ENCODE results near the gene SNCG. TPM values are rescaled to one million over a fixed set of nuclear protein-coding genes. Genes with fewer than 3 reads are reported as not detected.
A peak's percentile ranks its signal among the peaks of the same experiment; 100 is the strongest.

The SNCG gene
- total and polyA plus RNA-seq, 2 donors from 2014 or later, result 41.3 to 92.8 TPM

GRCh38 chr10:86970162-86970981, 12.0 kb downstream of the SNCG start:
- peak overlapping the region; percentile 32 to 94 (median 77) for H3K9ac ChIP-seq (ENCODE audit: low read length in 3 of 3)
- peak overlapping the region; percentile 89 to 97 for H3K27ac ChIP-seq (ENCODE audit: low read depth in 2 of 2, low read length in 2 of 2)
- DNase-seq (peak in 4 of 5 donors; percentile 25 to 96 (median 54)), FAIRE-seq (no peak)
- intact Hi-C loops (cut with DNase I), result no loop called here
- no peaks in the 10 kb centered on the region for H3K36me3 ChIP-seq (ENCODE audit: control insufficient read depth in 2 of 3, insufficient read depth in 3 of 3, low read length in 3 of 3)
- H3K27me3 ChIP-seq (ENCODE audit: control insufficient read depth, insufficient read depth, low read length), result no peaks in the 10 kb centered on the region
- H3K4me3 ChIP-seq (ENCODE audit: low read length in 3 of 3), result peak overlapping the region; percentile 39 to 62 (median 62)
- H3K4me1 ChIP-seq (ENCODE audit: control insufficient read depth in 2 of 3, insufficient read depth in 2 of 3, low read depth in 1 of 3, low read length in 3 of 3), result peaks cover 0 to 37% (median 37%) of the 10 kb centered on the region in 3 donors
- H3K9me3 ChIP-seq (ENCODE audit: control insufficient read depth in 2 of 3, insufficient read depth in 1 of 3, low read length in 3 of 3), result no peaks in the 10 kb centered on the region
- TF ChIP-seq CTCF (IDR thresholded peaks at IDR 0.05; ENCODE audit: borderline replicate concordance, extremely low read depth, insufficient read depth), result no peak

- intact Hi-C loops (cut with DNase I), result no loop called here
- no peak for TF ChIP-seq CTCF (IDR thresholded peaks at IDR 0.05; ENCODE audit: borderline replicate concordance, extremely low read depth, insufficient read depth)
Measured at GRCh38 chr10:86970982-86971231, 12.5 kb downstream of the SNCG start.

GRCh38 chr10:86971232-86971991, 13.0 kb downstream of the SNCG start:
- Histone ChIP-seq H3K27me3 (ENCODE audit: control insufficient read depth, insufficient read depth, low read length) (no peaks in the 10 kb centered on the region), H3K9ac (ENCODE audit: low read length in 3 of 3) (peak overlapping the region in 1 of 3 donors; percentile 94), H3K36me3 (ENCODE audit: control insufficient read depth in 2 of 3, insufficient read depth in 3 of 3, low read length in 3 of 3) (no peaks in the 10 kb centered on the region), H3K4me3 (ENCODE audit: low read length in 3 of 3) (peak overlapping the region; percentile 39 to 62 (median 62)), H3K4me1 (ENCODE audit: control insufficient read depth in 2 of 3, insufficient read depth in 2 of 3, low read depth in 1 of 3, low read length in 3 of 3) (peaks cover 0 to 36% (median 34%) of the 10 kb centered on the region in 3 donors), H3K27ac (ENCODE audit: low read depth in 2 of 2, low read length in 2 of 2) (peak overlapping the region; percentile 89 to 97), H3K9me3 (ENCODE audit: control insufficient read depth in 2 of 3, insufficient read depth in 1 of 3, low read length in 3 of 3) (no peaks in the 10 kb centered on the region)
- FAIRE-seq (no peak), DNase-seq (peak; percentile 81 to 98 (median 91))
- intact Hi-C loops (cut with DNase I), result no loop called here
- no peak for TF ChIP-seq CTCF (IDR thresholded peaks at IDR 0.05; ENCODE audit: borderline replicate concordance, extremely low read depth, insufficient read depth)

More at GRCh38 chr10:86970982-86971231, 12.5 kb downstream of the SNCG start:
- Histone ChIP-seq H3K9ac (ENCODE audit: low read length in 3 of 3) (peak overlapping the region; percentile 32 to 94 (median 77)), H3K9me3 (ENCODE audit: control insufficient read depth in 2 of 3, insufficient read depth in 1 of 3, low read length in 3 of 3) (no peaks in the 10 kb centered on the region), H3K4me3 (ENCODE audit: low read length in 3 of 3) (peak overlapping the region; percentile 39 to 62 (median 62)), H3K36me3 (ENCODE audit: control insufficient read depth in 2 of 3, insufficient read depth in 3 of 3, low read length in 3 of 3) (no peaks in the 10 kb centered on the region), H3K4me1 (ENCODE audit: control insufficient read depth in 2 of 3, insufficient read depth in 2 of 3, low read depth in 1 of 3, low read length in 3 of 3) (peaks cover 0 to 37% (median 37%) of the 10 kb centered on the region in 3 donors), H3K27me3 (ENCODE audit: control insufficient read depth, insufficient read depth, low read length) (no peaks in the 10 kb centered on the region), H3K27ac (ENCODE audit: low read depth in 2 of 2, low read length in 2 of 2) (peak overlapping the region; percentile 89 to 97)
- peak in 1 of 5 donors; percentile 61 for DNase-seq
- no peak for FAIRE-seq
